Liver (tissue), 3 donors: ENCODE measurements around the gene PYGM.

ENCODE experiments used
- HNF4A ChIP-seq, 2 donors: conservative IDR thresholded peaks; 2 replicates each; pipeline ENCODE4 v1.6.1; 2016; ENCODE audit warnings: antibody characterized with exemption in 2 of 2, mild to moderate bottlenecking in 2 of 2
- RAD21 ChIP-seq, 2 donors: IDR thresholded peaks; 2 replicates each; pipeline ENCODE4 v1.6.1; 2016; ENCODE audit warnings: antibody characterized with exemption in 2 of 2, mild to moderate bottlenecking in 2 of 2
- SP1 ChIP-seq: IDR thresholded peaks from 2 replicates; pipeline ENCODE4 v1.6.1; 2018; ENCODE audit warnings: antibody characterized with exemption, mild to moderate bottlenecking
- YY1 ChIP-seq: IDR thresholded peaks from 2 replicates; pipeline ENCODE4 v1.6.1; 2016; ENCODE audit warnings: antibody characterized with exemption, mild to moderate bottlenecking
- TF ChIP-seq, protein P1 (sequence below): fragments of 150-350 bp; IDR thresholded peaks from 2 replicates; pipeline ENCODE4 v1.5.1; 2017; ENCODE audit warnings: improper control_type of control experiment, low read depth, low read length; ENCODE audit not compliant: missing input control
- TF ChIP-seq, protein P2 (sequence below): IDR thresholded peaks from 2 replicates; pipeline ENCODE4 v1.6.1; 2016; ENCODE audit warnings: antibody characterized with exemption
- TF ChIP-seq, protein P3 (sequence below): IDR thresholded peaks from 2 replicates; pipeline ENCODE4 v1.6.1; 2016; ENCODE audit warnings: antibody characterized with exemption, mild to moderate bottlenecking
- TF ChIP-seq, protein P4 (sequence below): IDR thresholded peaks from 2 replicates; pipeline ENCODE4 v1.6.1; 2016; ENCODE audit warnings: antibody characterized with exemption
- donor health status: healthy.
- donor health status: healthy.

DNA sequence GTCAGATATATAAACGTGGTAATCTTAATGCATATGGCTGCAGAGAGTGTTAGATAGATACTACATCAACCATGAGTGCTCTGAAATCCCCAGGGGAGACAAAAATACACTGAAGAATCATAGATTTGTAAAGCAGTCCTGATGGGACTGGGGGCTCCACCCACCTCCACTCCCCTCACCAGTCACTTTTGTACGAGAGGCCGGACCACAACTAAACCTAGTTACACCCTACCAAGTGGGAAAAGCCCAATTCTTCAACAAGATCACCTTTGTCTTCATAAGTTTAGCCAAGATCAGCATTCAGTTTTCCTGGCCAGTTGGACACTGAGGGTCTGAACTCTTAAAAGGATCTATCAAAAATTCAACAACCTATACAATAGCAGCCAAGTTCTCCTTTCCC is 17.1 kb upstream of the PYGM start:
- TF ChIP-seq YY1 (no peak), HNF4A (conservative IDR thresholded peaks at IDR 0.05) (no peak), SP1 (no peak), RAD21 (IDR thresholded peaks at IDR 0.05) (no peak)
- TF ChIP-seq, protein P1, sequence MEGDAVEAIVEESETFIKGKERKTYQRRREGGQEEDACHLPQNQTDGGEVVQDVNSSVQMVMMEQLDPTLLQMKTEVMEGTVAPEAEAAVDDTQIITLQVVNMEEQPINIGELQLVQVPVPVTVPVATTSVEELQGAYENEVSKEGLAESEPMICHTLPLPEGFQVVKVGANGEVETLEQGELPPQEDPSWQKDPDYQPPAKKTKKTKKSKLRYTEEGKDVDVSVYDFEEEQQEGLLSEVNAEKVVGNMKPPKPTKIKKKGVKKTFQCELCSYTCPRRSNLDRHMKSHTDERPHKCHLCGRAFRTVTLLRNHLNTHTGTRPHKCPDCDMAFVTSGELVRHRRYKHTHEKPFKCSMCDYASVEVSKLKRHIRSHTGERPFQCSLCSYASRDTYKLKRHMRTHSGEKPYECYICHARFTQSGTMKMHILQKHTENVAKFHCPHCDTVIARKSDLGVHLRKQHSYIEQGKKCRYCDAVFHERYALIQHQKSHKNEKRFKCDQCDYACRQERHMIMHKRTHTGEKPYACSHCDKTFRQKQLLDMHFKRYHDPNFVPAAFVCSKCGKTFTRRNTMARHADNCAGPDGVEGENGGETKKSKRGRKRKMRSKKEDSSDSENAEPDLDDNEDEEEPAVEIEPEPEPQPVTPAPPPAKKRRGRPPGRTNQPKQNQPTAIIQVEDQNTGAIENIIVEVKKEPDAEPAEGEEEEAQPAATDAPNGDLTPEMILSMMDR = no peak
- TF ChIP-seq, protein P2, sequence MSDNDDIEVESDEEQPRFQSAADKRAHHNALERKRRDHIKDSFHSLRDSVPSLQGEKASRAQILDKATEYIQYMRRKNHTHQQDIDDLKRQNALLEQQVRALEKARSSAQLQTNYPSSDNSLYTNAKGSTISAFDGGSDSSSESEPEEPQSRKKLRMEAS = no peak
- TF ChIP-seq, protein P3, sequence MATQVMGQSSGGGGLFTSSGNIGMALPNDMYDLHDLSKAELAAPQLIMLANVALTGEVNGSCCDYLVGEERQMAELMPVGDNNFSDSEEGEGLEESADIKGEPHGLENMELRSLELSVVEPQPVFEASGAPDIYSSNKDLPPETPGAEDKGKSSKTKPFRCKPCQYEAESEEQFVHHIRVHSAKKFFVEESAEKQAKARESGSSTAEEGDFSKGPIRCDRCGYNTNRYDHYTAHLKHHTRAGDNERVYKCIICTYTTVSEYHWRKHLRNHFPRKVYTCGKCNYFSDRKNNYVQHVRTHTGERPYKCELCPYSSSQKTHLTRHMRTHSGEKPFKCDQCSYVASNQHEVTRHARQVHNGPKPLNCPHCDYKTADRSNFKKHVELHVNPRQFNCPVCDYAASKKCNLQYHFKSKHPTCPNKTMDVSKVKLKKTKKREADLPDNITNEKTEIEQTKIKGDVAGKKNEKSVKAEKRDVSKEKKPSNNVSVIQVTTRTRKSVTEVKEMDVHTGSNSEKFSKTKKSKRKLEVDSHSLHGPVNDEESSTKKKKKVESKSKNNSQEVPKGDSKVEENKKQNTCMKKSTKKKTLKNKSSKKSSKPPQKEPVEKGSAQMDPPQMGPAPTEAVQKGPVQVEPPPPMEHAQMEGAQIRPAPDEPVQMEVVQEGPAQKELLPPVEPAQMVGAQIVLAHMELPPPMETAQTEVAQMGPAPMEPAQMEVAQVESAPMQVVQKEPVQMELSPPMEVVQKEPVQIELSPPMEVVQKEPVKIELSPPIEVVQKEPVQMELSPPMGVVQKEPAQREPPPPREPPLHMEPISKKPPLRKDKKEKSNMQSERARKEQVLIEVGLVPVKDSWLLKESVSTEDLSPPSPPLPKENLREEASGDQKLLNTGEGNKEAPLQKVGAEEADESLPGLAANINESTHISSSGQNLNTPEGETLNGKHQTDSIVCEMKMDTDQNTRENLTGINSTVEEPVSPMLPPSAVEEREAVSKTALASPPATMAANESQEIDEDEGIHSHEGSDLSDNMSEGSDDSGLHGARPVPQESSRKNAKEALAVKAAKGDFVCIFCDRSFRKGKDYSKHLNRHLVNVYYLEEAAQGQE = no peak
- TF ChIP-seq, protein P4, sequence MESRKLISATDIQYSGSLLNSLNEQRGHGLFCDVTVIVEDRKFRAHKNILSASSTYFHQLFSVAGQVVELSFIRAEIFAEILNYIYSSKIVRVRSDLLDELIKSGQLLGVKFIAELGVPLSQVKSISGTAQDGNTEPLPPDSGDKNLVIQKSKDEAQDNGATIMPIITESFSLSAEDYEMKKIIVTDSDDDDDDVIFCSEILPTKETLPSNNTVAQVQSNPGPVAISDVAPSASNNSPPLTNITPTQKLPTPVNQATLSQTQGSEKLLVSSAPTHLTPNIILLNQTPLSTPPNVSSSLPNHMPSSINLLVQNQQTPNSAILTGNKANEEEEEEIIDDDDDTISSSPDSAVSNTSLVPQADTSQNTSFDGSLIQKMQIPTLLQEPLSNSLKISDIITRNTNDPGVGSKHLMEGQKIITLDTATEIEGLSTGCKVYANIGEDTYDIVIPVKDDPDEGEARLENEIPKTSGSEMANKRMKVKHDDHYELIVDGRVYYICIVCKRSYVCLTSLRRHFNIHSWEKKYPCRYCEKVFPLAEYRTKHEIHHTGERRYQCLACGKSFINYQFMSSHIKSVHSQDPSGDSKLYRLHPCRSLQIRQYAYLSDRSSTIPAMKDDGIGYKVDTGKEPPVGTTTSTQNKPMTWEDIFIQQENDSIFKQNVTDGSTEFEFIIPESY = no peak
